GM23338 (cell line): ENCODE results near the gene AKIRIN2. TPM values are rescaled to one million over a fixed set of nuclear protein-coding genes. Genes with fewer than 3 reads are reported as not detected.

Source experiments
- ATAC-seq: fragments of 200-7000 bp; cut with Tn5 transposase; 3 replicates; pipeline ENCODE4 v1.9.1; 2020
- DNase-seq: peaks from one replicate; pipeline ENCODE4 v3.0.0-alpha.2; 2015; ENCODE audit warnings: low spot score
- H2AFZ ChIP-seq: fragments of 200-600 bp; sonication (generic); 2 replicates; pipeline ENCODE4 v1.8.0; 2016; ENCODE audit warnings: antibody characterized with exemption, mild to moderate bottlenecking, moderate library complexity
- H3F3A ChIP-seq: fragments of 200-600 bp; sonication (generic); replicated peaks from 2 replicates; pipeline ENCODE4 v1.8.0; 2017; ENCODE audit warnings: antibody characterized with exemption, mixed run types, low read depth
- H3K27ac ChIP-seq: fragments of 200-600 bp; sonication (generic); 2 replicates; pipeline ENCODE4 v1.6.1; 2016; ENCODE audit warnings: low read depth
- H3K27me3 ChIP-seq: fragments of 200-600 bp; sonication (generic); 2 replicates; pipeline ENCODE4 v1.8.0; 2016; ENCODE audit warnings: mild to moderate bottlenecking, mixed run types, moderate library complexity; ENCODE audit not compliant: insufficient read depth
- H3K36me3 ChIP-seq: fragments of 200-600 bp; sonication (generic); 2 replicates; pipeline ENCODE4 v1.8.0; 2016; ENCODE audit warnings: mild to moderate bottlenecking; ENCODE audit not compliant: insufficient read depth
- H3K4me1 ChIP-seq: fragments of 200-600 bp; sonication (generic); 2 replicates; pipeline ENCODE4 v1.8.0; 2016; ENCODE audit warnings: mild to moderate bottlenecking, moderate library complexity; ENCODE audit not compliant: insufficient read depth
- H3K4me2 ChIP-seq: fragments of 200-600 bp; sonication (generic); 2 replicates; pipeline ENCODE4 v1.7.1; 2017; ENCODE audit warnings: mixed run types
- H3K4me3 ChIP-seq: fragments of 200-600 bp; sonication (generic); 2 replicates; pipeline ENCODE4 v1.6.1; 2016; ENCODE audit warnings: mixed run types
- H3K79me2 ChIP-seq: fragments of 200-600 bp; sonication (generic); replicated peaks from 2 replicates; pipeline ENCODE4 v1.8.0; 2017; ENCODE audit warnings: mild to moderate bottlenecking; ENCODE audit not compliant: insufficient read depth
- H3K9me2 ChIP-seq: fragments of 200-600 bp; sonication (generic); 2 replicates; pipeline ENCODE4 v1.8.0; 2017; ENCODE audit not compliant: insufficient read depth
- H4K20me1 ChIP-seq: fragments of 200-600 bp; sonication (generic); replicated peaks from 2 replicates; pipeline ENCODE4 v1.8.0; 2017; ENCODE audit warnings: mild to moderate bottlenecking; ENCODE audit not compliant: insufficient read depth
- H3K27ac Mint-ChIP-seq: 2 replicates; pipeline ENCODE4 v1.8.0; 2020; ENCODE audit warnings: inconsistent platforms, mild to moderate bottlenecking, moderate library complexity, mixed read lengths
- H3K27me3 Mint-ChIP-seq: 3 replicates; pipeline ENCODE4 v1.8.0; 2022; ENCODE audit warnings: low read depth, mild to moderate bottlenecking, moderate library complexity, mixed read lengths, inconsistent platforms; ENCODE audit not compliant: insufficient read depth, poor library complexity
- H3K36me3 Mint-ChIP-seq: 3 replicates; pipeline ENCODE4 v1.8.0; 2021; ENCODE audit warnings: low read depth, mild to moderate bottlenecking, inconsistent platforms, moderate library complexity, mixed read lengths
- H3K4me1 Mint-ChIP-seq: 3 replicates; pipeline ENCODE4 v1.8.0; 2020; ENCODE audit warnings: mild to moderate bottlenecking, inconsistent platforms, mixed read lengths
- H3K4me3 Mint-ChIP-seq: 3 replicates; pipeline ENCODE4 v1.8.0; 2021; ENCODE audit warnings: moderate library complexity, mild to moderate bottlenecking, inconsistent platforms, mixed read lengths
- H3K9me3 Mint-ChIP-seq: 3 replicates; pipeline ENCODE4 v1.8.0; 2020; ENCODE audit warnings: moderate library complexity, mild to moderate bottlenecking, inconsistent platforms, mixed read lengths
- JUNB ChIP-seq: IDR thresholded peaks from one replicate; pipeline ENCODE4 v1.6.1; 2016; ENCODE audit warnings: antibody characterized with exemption; ENCODE audit not compliant: unreplicated experiment
- NANOG ChIP-seq: IDR thresholded peaks from 2 replicates; pipeline ENCODE4 v1.6.1; 2016; ENCODE audit warnings: antibody characterized with exemption, borderline replicate concordance
- POLR2AphosphoS5 ChIP-seq: IDR thresholded peaks from 2 replicates; pipeline ENCODE4 v1.6.1; 2016; ENCODE audit warnings: antibody characterized with exemption, low read depth
- REST ChIP-seq: IDR thresholded peaks from one replicate; pipeline ENCODE4 v1.6.1; 2018; ENCODE audit warnings: antibody characterized with exemption; ENCODE audit not compliant: unreplicated experiment
- ZNF114 ChIP-seq: fragments of 250-450 bp; sonication (Bioruptor Pico); IDR thresholded peaks from 2 replicates; pipeline ENCODE4 v1.5.0; 2020; ENCODE audit warnings: mild to moderate bottlenecking, moderate library complexity
- polyA plus RNA-seq: library from polyadenylated mRNA; unstranded; fragments of >200 nt; fragmentation: Nextera tagmentation; extraction: Ambion mirVana; gene quantifications from 2 replicates; pipeline ENCODE4 v1.2.1, GENCODE V29; 2016
- total RNA-seq: library from RNA; depleted of rRNA; stranded (reverse); fragments of >200 nt; shearing (Covaris generic); gene quantifications from 2 replicates; pipeline ENCODE4 v1.2.3, GENCODE V29; 2014
- TF ChIP-seq, protein P1 (sequence below): fragments of 250-450 bp; sonication (Bioruptor Pico); IDR thresholded peaks from 2 replicates; pipeline ENCODE4 v1.5.0; 2020; ENCODE audit warnings: mild to moderate bottlenecking, moderate library complexity
- TF ChIP-seq, protein P2 (sequence below), 2 experiments: fragments of 200-600 bp in 1 of 2; sonication (generic) in 1 of 2; conservative IDR thresholded peaks; 2 replicates each; pipeline versions ENCODE4 v1.5.1 to v1.6.1; 2016 to 2017; ENCODE audit warnings: antibody characterized with exemption in 2 of 2, low read depth in 2 of 2, mild to moderate bottlenecking in 2 of 2, moderate library complexity in 1 of 2

Gene AKIRIN2
- total and polyA plus RNA-seq, 2 experiments from 2014 or later: 62.1 to 98.1 TPM

DNA sequence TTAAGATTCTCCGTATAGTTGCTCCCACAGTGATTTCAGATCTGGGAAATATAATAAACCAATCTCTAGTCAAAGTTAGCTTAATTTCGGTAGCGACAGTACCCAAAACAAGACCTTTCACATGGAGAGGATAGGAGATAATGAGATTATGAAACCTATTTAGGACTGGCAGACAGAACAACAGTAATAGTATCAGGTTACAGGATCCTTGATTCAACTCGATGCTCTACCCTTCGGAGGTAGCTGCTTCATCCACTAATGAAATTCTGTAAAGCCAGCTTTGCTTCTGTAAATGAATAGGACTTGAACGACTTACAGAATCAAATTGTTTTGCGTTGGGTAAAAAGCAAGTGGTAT, 534 bp upstream of the AKIRIN2 start:
- Histone ChIP-seq H3K27ac (peak overlapping the region; percentile 89), H3K4me1 (peaks cover 3% of the 10 kb centered on the region), H4K20me1 (peaks cover 15% of the 10 kb centered on the region), H3F3A (no peaks in the 10 kb centered on the region; the same call in 1 of the 2 replicates), H3K79me2 (peaks cover 44% of the 10 kb centered on the region), H3K4me3 (peak overlapping the region; percentile 48), H2AFZ (no peak overlapping the region), H3K27me3 (no peaks in the 10 kb centered on the region), H3K36me3 (no peaks in the 10 kb centered on the region), H3K4me2 (peak overlapping the region; percentile 72), H3K9me2 (no peaks in the 10 kb centered on the region)
- DNase-seq: peak; percentile 74
- peak overlapping the region; percentile 99 for H3K4me3 Mint-ChIP-seq
- H3K36me3 Mint-ChIP-seq: peaks cover 18% of the 10 kb centered on the region
- peaks cover 9% of the 10 kb centered on the region for H3K27me3 Mint-ChIP-seq
- H3K4me1 Mint-ChIP-seq: peaks cover 6% of the 10 kb centered on the region; the same call in 2 of the 3 replicates
- peak; percentile 64 for ATAC-seq
- no peak for TF ChIP-seq ZNF114 (CRISPR knock-in tag)
- TF ChIP-seq POLR2AphosphoS5: no peak
- TF ChIP-seq NANOG: 0 out of 2 replicates have a peak, but pooled peaks have one; percentile 1
- TF ChIP-seq, protein P1, sequence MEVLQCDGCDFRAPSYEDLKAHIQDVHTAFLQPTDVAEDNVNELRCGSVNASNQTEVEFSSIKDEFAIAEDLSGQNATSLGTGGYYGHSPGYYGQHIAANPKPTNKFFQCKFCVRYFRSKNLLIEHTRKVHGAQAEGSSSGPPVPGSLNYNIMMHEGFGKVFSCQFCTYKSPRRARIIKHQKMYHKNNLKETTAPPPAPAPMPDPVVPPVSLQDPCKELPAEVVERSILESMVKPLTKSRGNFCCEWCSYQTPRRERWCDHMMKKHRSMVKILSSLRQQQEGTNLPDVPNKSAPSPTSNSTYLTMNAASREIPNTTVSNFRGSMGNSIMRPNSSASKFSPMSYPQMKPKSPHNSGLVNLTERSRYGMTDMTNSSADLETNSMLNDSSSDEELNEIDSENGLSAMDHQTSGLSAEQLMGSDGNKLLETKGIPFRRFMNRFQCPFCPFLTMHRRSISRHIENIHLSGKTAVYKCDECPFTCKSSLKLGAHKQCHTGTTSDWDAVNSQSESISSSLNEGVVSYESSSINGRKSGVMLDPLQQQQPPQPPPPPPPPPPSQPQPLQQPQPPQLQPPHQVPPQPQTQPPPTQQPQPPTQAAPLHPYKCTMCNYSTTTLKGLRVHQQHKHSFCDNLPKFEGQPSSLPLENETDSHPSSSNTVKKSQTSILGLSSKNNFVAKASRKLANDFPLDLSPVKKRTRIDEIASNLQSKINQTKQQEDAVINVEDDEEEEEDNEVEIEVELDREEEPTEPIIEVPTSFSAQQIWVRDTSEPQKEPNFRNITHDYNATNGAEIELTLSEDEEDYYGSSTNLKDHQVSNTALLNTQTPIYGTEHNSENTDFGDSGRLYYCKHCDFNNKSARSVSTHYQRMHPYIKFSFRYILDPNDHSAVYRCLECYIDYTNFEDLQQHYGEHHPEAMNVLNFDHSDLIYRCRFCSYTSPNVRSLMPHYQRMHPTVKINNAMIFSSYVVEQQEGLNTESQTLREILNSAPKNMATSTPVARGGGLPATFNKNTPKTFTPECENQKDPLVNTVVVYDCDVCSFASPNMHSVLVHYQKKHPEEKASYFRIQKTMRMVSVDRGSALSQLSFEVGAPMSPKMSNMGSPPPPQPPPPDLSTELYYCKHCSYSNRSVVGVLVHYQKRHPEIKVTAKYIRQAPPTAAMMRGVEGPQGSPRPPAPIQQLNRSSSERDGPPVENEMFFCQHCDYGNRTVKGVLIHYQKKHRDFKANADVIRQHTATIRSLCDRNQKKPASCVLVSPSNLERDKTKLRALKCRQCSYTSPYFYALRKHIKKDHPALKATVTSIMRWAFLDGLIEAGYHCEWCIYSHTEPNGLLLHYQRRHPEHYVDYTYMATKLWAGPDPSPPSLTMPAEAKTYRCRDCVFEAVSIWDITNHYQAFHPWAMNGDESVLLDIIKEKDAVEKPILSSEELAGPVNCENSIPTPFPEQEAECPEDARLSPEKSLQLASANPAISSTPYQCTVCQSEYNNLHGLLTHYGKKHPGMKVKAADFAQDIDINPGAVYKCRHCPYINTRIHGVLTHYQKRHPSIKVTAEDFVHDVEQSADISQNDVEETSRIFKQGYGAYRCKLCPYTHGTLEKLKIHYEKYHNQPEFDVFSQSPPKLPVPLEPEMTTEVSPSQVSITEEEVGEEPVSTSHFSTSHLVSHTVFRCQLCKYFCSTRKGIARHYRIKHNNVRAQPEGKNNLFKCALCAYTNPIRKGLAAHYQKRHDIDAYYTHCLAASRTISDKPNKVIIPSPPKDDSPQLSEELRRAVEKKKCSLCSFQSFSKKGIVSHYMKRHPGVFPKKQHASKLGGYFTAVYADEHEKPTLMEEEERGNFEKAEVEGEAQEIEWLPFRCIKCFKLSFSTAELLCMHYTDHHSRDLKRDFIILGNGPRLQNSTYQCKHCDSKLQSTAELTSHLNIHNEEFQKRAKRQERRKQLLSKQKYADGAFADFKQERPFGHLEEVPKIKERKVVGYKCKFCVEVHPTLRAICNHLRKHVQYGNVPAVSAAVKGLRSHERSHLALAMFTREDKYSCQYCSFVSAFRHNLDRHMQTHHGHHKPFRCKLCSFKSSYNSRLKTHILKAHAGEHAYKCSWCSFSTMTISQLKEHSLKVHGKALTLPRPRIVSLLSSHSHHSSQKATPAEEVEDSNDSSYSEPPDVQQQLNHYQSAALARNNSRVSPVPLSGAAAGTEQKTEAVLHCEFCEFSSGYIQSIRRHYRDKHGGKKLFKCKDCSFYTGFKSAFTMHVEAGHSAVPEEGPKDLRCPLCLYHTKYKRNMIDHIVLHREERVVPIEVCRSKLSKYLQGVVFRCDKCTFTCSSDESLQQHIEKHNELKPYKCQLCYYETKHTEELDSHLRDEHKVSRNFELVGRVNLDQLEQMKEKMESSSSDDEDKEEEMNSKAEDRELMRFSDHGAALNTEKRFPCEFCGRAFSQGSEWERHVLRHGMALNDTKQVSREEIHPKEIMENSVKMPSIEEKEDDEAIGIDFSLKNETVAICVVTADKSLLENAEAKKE (CRISPR knock-in tag): no peak
- peaks cover 6% of the 10 kb centered on the region for H3K9me3 Mint-ChIP-seq
- H3K27ac Mint-ChIP-seq: peak overlapping the region; percentile 98

- Mint-ChIP-seq H3K27me3 (peaks cover 9% of the 10 kb centered on the region), H3K9me3 (peaks cover 6% of the 10 kb centered on the region), H3K4me1 (peaks cover 8% of the 10 kb centered on the region; the same call in 2 of the 3 replicates), H3K4me3 (peak overlapping the region; percentile 99), H3K36me3 (peaks cover 18% of the 10 kb centered on the region), H3K27ac (peak overlapping the region; percentile 98)
- ATAC-seq: peak; percentile 8
- Histone ChIP-seq H3K27ac (peak overlapping the region; percentile 35; the same call in 1 of the 2 replicates), H3K27me3 (no peaks in the 10 kb centered on the region), H3K4me1 (peaks cover 15% of the 10 kb centered on the region), H3K79me2 (peaks cover 57% of the 10 kb centered on the region), H4K20me1 (peaks cover 25% of the 10 kb centered on the region), H3K4me3 (peak overlapping the region; percentile 85), H3K36me3 (no peaks in the 10 kb centered on the region), H2AFZ (no peak overlapping the region), H3K4me2 (peak overlapping the region; percentile 89), H3K9me2 (no peaks in the 10 kb centered on the region), H3F3A (no peaks in the 10 kb centered on the region; the same call in 1 of the 2 replicates)
- DNase-seq: no peak
- TF ChIP-seq NANOG (no peak), REST (no peak), JUNB (no peak)
- TF ChIP-seq, protein P2, sequence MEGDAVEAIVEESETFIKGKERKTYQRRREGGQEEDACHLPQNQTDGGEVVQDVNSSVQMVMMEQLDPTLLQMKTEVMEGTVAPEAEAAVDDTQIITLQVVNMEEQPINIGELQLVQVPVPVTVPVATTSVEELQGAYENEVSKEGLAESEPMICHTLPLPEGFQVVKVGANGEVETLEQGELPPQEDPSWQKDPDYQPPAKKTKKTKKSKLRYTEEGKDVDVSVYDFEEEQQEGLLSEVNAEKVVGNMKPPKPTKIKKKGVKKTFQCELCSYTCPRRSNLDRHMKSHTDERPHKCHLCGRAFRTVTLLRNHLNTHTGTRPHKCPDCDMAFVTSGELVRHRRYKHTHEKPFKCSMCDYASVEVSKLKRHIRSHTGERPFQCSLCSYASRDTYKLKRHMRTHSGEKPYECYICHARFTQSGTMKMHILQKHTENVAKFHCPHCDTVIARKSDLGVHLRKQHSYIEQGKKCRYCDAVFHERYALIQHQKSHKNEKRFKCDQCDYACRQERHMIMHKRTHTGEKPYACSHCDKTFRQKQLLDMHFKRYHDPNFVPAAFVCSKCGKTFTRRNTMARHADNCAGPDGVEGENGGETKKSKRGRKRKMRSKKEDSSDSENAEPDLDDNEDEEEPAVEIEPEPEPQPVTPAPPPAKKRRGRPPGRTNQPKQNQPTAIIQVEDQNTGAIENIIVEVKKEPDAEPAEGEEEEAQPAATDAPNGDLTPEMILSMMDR (conservative IDR thresholded peaks at IDR 0.05; ENCODE audit: low read depth in 2 of 2): no peak
Observed at GRCh38 chr6:87701344-87701675, 723 bp downstream of the AKIRIN2 start.
